K562 (cell line): Measurements from ENCODE around the gene ABR. TPM values are rescaled to one million over a fixed set of nuclear protein-coding genes. Genes with fewer than 3 reads are reported as not detected.

Experiments
- ATAC-seq: fragments of 200-7000 bp; cut with Tn5 transposase; 3 replicates; pipeline ENCODE4 v1.9.1; 2020; ENCODE audit warnings: moderate library complexity
- BruUV-seq: library from RNA; stranded (reverse); fragments of 400-500 nt; replicated peaks from 2 replicates; lab custom pipeline; 2021; lab: Mats Ljungman, UMichigan
- CTCF ChIA-PET: fragments of 300-600 bp; formaldehyde crosslinking; extraction: SDS; loops from one replicate; lab custom pipeline; 2021; ENCODE audit warnings: low intra/inter-chr PET ratio; lab: Yijun Ruan, JAX
- POLR2A ChIA-PET: fragments of 300-600, 350-650 bp; sonication (Branson Sonifier 250); formaldehyde crosslinking; extraction: SDS; loops from one replicate; lab custom pipeline; 2021; ENCODE audit warnings: antibody characterized with exemption, inconsistent platforms; lab: Yijun Ruan, JAX
- DNase-seq, 4 experiments: peaks; one replicate each; pipeline versions ENCODE4 v3.0.0 to v3.0.0-alpha.2; 2011 to 2018; ENCODE audit warnings: low spot score in 3 of 4, mixed read lengths in 3 of 4; ENCODE audit errors: extremely low read depth in 1 of 4
- FAIRE-seq: peaks from 2 replicates; lab custom pipeline; 2011; peaks lifted over from hg19 to GRCh38; lab: Jason Lieb, UNC
- H2AFZ ChIP-seq: 2 replicates; pipeline ENCODE4 v1.6.0; 2011; ENCODE audit warnings: low read depth, low read length, control low read depth, inconsistent platforms
- H3K27ac ChIP-seq: fragments of 200-600 bp; 3 replicates; pipeline ENCODE4 v1.8.0; 2011; ENCODE audit warnings: low read depth, mild to moderate bottlenecking, control low read depth, inconsistent platforms, low read length, moderate library complexity, mixed read lengths; ENCODE audit errors: extremely low read depth
- H3K27me3 ChIP-seq, 2 experiments: fragments of 300-600 bp in 1 of 2; 2 replicates in 1 of 2; 3 replicates in 1 of 2; pipeline versions ENCODE4 v1.6.0 to v1.8.0; 2011; ENCODE audit warnings: inconsistent platforms in 2 of 2, low read length in 2 of 2, mild to moderate bottlenecking in 1 of 2, mixed read lengths in 1 of 2, moderate library complexity in 1 of 2; ENCODE audit not compliant: control insufficient read depth in 2 of 2, insufficient read depth in 2 of 2
- H3K36me3 ChIP-seq: fragments of 300-600 bp; 3 replicates; pipeline ENCODE4 v1.8.0; 2011; ENCODE audit warnings: mild to moderate bottlenecking, low read length, inconsistent platforms; ENCODE audit not compliant: control insufficient read depth, insufficient read depth
- H3K4me1 ChIP-seq, 2 experiments: fragments of 200-600 bp in 1 of 2; replicated peaks in 1 of 2; 2 replicates in 1 of 2; 3 replicates in 1 of 2; pipeline versions ENCODE4 v1.5.1 to v1.8.0; 2011; ENCODE audit warnings: inconsistent platforms in 2 of 2, low read length in 2 of 2, mild to moderate bottlenecking in 1 of 2, mixed read lengths in 1 of 2, moderate library complexity in 1 of 2; ENCODE audit not compliant: control insufficient read depth in 2 of 2, insufficient read depth in 2 of 2
- H3K4me2 ChIP-seq: 2 replicates; pipeline ENCODE4 v1.6.1; 2011; ENCODE audit warnings: low read length, control low read depth, inconsistent platforms, mixed read lengths; ENCODE audit not compliant: insufficient read depth
- H3K4me3 ChIP-seq: fragments of 200-600 bp; sonication (generic), shearing (Covaris generic); 2 replicates; pipeline ENCODE4 v1.5.1; 2016; ENCODE audit warnings: control low read depth, inconsistent platforms
- H3K79me2 ChIP-seq: fragments of 200-600 bp; 3 replicates; pipeline ENCODE4 v1.8.0; 2011; ENCODE audit warnings: low read length, inconsistent platforms; ENCODE audit not compliant: control insufficient read depth, insufficient read depth
- H3K9ac ChIP-seq, 2 experiments: 2 replicates each; pipeline versions ENCODE4 v1.6.0 to v1.6.1; 2011; ENCODE audit warnings: low read depth in 2 of 2, low read length in 2 of 2, control low read depth in 1 of 2, inconsistent platforms in 1 of 2, mild to moderate bottlenecking in 1 of 2, mixed read lengths in 1 of 2; ENCODE audit not compliant: insufficient read depth in 1 of 2
- H3K9me1 ChIP-seq: one replicate; pipeline ENCODE4 v1.6.0; 2011; ENCODE audit warnings: inconsistent platforms, mild to moderate bottlenecking, low read length, moderate library complexity; ENCODE audit not compliant: control insufficient read depth, insufficient read depth
- H3K9me3 ChIP-seq: replicated peaks from 2 replicates; pipeline ENCODE4 v1.5.1; 2011; ENCODE audit warnings: low read depth, low read length, inconsistent platforms; ENCODE audit not compliant: control insufficient read depth, insufficient read depth
- H4K20me1 ChIP-seq: replicated peaks from 2 replicates; pipeline ENCODE4 v1.6.1; 2011; ENCODE audit warnings: low read length, inconsistent platforms, mixed read lengths; ENCODE audit not compliant: control insufficient read depth, insufficient read depth
- HDAC3 ChIP-seq: fragments of 450-650 bp; IDR thresholded peaks from 2 replicates; pipeline ENCODE4 v1.6.1; 2018; ENCODE audit warnings: borderline replicate concordance, mild to moderate bottlenecking, moderate library complexity; ENCODE audit not compliant: partially characterized antibody
- KDM1A ChIP-seq, 2 experiments: fragments of 450-650 bp; IDR thresholded peaks; 2 replicates each; pipeline ENCODE4 v1.6.1; 2016; ENCODE audit warnings: mild to moderate bottlenecking in 2 of 2
- RBM25 ChIP-seq: fragments of 200-400 bp; formaldehyde crosslinking; IDR thresholded peaks from 2 replicates; pipeline ENCODE4 v1.6.1; 2018; ENCODE audit warnings: low read length, low read depth, moderate library complexity; ENCODE audit not compliant: severe bottlenecking
- ZNF695 ChIP-seq: fragments of 450-650 bp; formaldehyde crosslinking; IDR thresholded peaks from 2 replicates; pipeline ENCODE4 v1.4.0; 2020; ENCODE audit warnings: mild to moderate bottlenecking, moderate library complexity
- WGBS: fragments of 100-300 bp; shearing (Covaris generic); methylation state at CpG from one replicate; pipeline ENCODE4 v1.1.6; 2016; ENCODE audit warnings: low coverage, mixed read lengths; ENCODE audit not compliant: insufficient coverage; ENCODE audit errors: missing lambda C conversion rate; 5-methylcytosine and 5-hydroxymethylcytosine counted together
- in situ Hi-C: fragments of 300-500 bp; cut with MboI; formaldehyde crosslinking; loops from 4 replicates; pipeline ENCODE4 v1.15.0; 2018; ENCODE audit warnings: inconsistent platforms, mixed read lengths
- intact Hi-C: fragments of 100-400 bp; cut with micrococcal nuclease; formaldehyde crosslinking; loops from 2 replicates; pipeline ENCODE4 v1.14.2; 2022
- polyA plus RNA-seq, 8 experiments: library from polyadenylated mRNA; depleted of rRNA in 4 of 8; stranded (reverse) in 5 of 8; unstranded in 3 of 8; fragments of >200 nt; fragmentation: Nextera tagmentation in 2 of 8; fragmentation: Illumina TruSeq in 1 of 8; extraction: Ambion mirVana in 2 of 8; extraction: Trizol in 1 of 8; gene quantifications; 2 replicates each; pipeline versions ENCODE4 v1.2.1 to v1.2.3, GENCODE V29; 2011 to 2014; ENCODE audit warnings: inconsistent platforms in 1 of 8, missing spikeins in 1 of 8
- total RNA-seq, 7 experiments: library from RNA; depleted of rRNA in 6 of 7; stranded (reverse); fragments of >200 nt in 6 of 7; fragmentation: Illumina TruSeq in 2 of 7; extraction: Trizol in 2 of 7; gene quantifications; 2 replicates each; pipeline versions ENCODE4 v1.2.1 to v1.2.3, GENCODE V29; 2011 to 2021; ENCODE audit warnings: low replicate concordance in 1 of 7
- TF ChIP-seq, protein P1 (sequence below): fragments of 200-600 bp; sonication (generic); IDR thresholded peaks from one replicate; pipeline ENCODE4 v1.6.1; 2012; ENCODE audit warnings: mild to moderate bottlenecking, low read depth, low read length, inconsistent platforms

Gene ABR
- total and polyA plus RNA-seq, 9 of the 15 experiments (the other 6 are each of a cell fraction or from before 2014, with no cell fraction given): 0.07 to 1.6 (median 0.37) TPM; not detected in 1

DNA sequence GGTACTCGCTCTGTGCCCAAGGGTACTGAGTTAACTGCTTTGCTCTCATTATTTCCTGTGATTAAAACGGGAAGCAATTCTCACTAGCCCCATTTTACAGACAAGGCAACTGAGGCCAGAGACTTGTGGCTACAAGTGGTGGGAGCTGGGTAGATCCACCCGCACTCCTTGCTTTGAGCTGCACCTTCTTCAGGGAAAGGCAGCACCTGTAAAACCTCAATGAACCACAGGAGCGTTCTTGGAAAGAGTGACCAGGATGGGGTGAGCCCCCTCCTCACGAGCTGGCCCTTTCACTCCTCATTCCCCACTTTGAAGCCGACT, 102.8 kb downstream of the ABR start:
- 0% methylated on average over 2 of the region's 6 CpGs for WGBS
- H3K36me3 ChIP-seq: no peaks in the 10 kb centered on the region
- CTCF ChIA-PET: no interaction called here

More for the DNA sequence above, 102.8 kb downstream of the ABR start:
- TF ChIP-seq RBM25 (peak; percentile 60), KDM1A (IDR thresholded peaks at IDR 0.05) (0 out of 4 replicates have a peak, but pooled peaks of 1 of the 2 experiments have one; percentile 27), HDAC3 (no peak), ZNF695 (CRISPR knock-in tag) (no peak)
- TF ChIP-seq, protein P1, sequence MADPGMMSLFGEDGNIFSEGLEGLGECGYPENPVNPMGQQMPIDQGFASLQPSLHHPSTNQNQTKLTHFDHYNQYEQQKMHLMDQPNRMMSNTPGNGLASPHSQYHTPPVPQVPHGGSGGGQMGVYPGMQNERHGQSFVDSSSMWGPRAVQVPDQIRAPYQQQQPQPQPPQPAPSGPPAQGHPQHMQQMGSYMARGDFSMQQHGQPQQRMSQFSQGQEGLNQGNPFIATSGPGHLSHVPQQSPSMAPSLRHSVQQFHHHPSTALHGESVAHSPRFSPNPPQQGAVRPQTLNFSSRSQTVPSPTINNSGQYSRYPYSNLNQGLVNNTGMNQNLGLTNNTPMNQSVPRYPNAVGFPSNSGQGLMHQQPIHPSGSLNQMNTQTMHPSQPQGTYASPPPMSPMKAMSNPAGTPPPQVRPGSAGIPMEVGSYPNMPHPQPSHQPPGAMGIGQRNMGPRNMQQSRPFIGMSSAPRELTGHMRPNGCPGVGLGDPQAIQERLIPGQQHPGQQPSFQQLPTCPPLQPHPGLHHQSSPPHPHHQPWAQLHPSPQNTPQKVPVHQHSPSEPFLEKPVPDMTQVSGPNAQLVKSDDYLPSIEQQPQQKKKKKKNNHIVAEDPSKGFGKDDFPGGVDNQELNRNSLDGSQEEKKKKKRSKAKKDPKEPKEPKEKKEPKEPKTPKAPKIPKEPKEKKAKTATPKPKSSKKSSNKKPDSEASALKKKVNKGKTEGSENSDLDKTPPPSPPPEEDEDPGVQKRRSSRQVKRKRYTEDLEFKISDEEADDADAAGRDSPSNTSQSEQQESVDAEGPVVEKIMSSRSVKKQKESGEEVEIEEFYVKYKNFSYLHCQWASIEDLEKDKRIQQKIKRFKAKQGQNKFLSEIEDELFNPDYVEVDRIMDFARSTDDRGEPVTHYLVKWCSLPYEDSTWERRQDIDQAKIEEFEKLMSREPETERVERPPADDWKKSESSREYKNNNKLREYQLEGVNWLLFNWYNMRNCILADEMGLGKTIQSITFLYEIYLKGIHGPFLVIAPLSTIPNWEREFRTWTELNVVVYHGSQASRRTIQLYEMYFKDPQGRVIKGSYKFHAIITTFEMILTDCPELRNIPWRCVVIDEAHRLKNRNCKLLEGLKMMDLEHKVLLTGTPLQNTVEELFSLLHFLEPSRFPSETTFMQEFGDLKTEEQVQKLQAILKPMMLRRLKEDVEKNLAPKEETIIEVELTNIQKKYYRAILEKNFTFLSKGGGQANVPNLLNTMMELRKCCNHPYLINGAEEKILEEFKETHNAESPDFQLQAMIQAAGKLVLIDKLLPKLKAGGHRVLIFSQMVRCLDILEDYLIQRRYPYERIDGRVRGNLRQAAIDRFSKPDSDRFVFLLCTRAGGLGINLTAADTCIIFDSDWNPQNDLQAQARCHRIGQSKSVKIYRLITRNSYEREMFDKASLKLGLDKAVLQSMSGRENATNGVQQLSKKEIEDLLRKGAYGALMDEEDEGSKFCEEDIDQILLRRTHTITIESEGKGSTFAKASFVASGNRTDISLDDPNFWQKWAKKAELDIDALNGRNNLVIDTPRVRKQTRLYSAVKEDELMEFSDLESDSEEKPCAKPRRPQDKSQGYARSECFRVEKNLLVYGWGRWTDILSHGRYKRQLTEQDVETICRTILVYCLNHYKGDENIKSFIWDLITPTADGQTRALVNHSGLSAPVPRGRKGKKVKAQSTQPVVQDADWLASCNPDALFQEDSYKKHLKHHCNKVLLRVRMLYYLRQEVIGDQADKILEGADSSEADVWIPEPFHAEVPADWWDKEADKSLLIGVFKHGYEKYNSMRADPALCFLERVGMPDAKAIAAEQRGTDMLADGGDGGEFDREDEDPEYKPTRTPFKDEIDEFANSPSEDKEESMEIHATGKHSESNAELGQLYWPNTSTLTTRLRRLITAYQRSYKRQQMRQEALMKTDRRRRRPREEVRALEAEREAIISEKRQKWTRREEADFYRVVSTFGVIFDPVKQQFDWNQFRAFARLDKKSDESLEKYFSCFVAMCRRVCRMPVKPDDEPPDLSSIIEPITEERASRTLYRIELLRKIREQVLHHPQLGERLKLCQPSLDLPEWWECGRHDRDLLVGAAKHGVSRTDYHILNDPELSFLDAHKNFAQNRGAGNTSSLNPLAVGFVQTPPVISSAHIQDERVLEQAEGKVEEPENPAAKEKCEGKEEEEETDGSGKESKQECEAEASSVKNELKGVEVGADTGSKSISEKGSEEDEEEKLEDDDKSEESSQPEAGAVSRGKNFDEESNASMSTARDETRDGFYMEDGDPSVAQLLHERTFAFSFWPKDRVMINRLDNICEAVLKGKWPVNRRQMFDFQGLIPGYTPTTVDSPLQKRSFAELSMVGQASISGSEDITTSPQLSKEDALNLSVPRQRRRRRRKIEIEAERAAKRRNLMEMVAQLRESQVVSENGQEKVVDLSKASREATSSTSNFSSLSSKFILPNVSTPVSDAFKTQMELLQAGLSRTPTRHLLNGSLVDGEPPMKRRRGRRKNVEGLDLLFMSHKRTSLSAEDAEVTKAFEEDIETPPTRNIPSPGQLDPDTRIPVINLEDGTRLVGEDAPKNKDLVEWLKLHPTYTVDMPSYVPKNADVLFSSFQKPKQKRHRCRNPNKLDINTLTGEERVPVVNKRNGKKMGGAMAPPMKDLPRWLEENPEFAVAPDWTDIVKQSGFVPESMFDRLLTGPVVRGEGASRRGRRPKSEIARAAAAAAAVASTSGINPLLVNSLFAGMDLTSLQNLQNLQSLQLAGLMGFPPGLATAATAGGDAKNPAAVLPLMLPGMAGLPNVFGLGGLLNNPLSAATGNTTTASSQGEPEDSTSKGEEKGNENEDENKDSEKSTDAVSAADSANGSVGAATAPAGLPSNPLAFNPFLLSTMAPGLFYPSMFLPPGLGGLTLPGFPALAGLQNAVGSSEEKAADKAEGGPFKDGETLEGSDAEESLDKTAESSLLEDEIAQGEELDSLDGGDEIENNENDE: no peak
- TF ChIP-seq, all 486 proteins: peak for 2
- no peak overlapping the region for H3K4me2 ChIP-seq
- H3K4me1 ChIP-seq: peaks cover 0 to 7% of the 10 kb centered on the region in 2 experiments; a peak in 2 of 5 replicates
- H3K9me3 ChIP-seq: no peaks in the 10 kb centered on the region
- no peak overlapping the region for H3K9ac ChIP-seq
- H3K9me1 ChIP-seq: no peaks in the 10 kb centered on the region
- ATAC-seq (no peak), FAIRE-seq (no peak), DNase-seq (no peak)
- H3K79me2 ChIP-seq: no peaks in the 10 kb centered on the region
- H3K4me3 ChIP-seq: no peak overlapping the region
- H3K27ac ChIP-seq: no peak overlapping the region
- no TSS peak for BruUV-seq
- no peak overlapping the region for H2AFZ ChIP-seq
- in situ Hi-C loops: no loop called here
- intact Hi-C loops: no loop called here
- POLR2A ChIA-PET: interaction anchor here (0.6 kb wide), 1 partner anchor 213 kb away, joined by 3 read pairs; no protein-coding TSS in a partner anchor
- no peaks in the 10 kb centered on the region; the same call in 1 of the 2 replicates for H4K20me1 ChIP-seq
- peaks cover 7 to 65% of the 10 kb centered on the region in 2 experiments; a peak in 4 of 5 replicates for H3K27me3 ChIP-seq
